WI38 (cell line): Measurements from ENCODE around the gene B9D1.

ENCODE experiments used
- H3K4me3 ChIP-seq: 2 replicates; pipeline ENCODE4 v1.5.1; 2011; ENCODE audit warnings: low read depth, mild to moderate bottlenecking, control low read depth, low read length
- TF ChIP-seq, protein P1 (sequence below): IDR thresholded peaks from 2 replicates; pipeline ENCODE4 v1.5.1; 2012; ENCODE audit warnings: low read depth, mild to moderate bottlenecking, control low read depth, low read length

Gene B9D1

DNA sequence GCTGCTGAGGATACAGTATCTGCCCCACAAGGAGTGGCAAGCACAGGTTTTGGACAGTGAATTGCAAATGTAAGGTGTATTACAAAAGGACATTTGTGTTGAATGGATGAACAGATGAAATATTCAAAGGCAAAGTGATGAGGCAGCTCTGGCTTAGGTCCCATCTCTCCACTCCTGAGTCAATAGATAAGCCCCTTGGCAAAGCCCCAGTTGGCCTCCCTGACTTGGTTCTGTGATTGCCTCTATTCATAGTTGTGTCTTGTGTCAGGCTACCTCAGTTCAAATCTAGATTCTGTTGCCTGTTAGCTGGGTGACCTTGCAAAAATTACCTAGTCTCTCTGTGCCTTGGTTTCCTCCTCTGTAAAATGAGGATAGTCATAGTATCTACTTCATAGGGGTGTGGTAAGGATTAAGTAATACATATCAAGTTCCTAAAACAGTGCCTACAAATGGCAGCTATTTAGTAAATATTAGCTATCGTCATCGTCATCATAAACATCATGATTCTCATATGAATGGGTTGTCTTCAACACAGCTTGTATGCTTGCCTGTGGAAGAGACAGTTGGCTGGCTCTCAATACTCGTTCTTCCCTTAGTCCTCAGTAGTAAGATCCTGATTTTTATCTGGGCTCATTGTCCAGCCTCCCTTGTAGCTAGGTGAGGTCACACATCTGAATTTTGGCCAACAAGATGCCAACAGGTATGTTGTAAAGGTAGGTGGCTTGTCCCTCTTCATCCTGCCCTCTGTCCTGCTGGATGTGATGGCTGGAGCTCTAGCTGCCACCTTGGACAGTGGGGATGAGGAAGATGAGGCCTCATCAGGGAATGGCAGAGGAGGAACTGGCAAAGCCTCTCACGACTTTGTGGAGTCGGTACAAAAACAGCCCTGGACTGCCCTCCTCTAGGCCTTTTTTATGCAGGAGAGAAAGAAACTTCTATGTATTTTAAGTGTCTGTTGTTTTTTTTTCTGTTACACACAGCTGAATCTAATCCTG is 26.6 kb upstream of the B9D1 start:
- H3K4me3 ChIP-seq: no peak overlapping the region
- TF ChIP-seq, protein P1, sequence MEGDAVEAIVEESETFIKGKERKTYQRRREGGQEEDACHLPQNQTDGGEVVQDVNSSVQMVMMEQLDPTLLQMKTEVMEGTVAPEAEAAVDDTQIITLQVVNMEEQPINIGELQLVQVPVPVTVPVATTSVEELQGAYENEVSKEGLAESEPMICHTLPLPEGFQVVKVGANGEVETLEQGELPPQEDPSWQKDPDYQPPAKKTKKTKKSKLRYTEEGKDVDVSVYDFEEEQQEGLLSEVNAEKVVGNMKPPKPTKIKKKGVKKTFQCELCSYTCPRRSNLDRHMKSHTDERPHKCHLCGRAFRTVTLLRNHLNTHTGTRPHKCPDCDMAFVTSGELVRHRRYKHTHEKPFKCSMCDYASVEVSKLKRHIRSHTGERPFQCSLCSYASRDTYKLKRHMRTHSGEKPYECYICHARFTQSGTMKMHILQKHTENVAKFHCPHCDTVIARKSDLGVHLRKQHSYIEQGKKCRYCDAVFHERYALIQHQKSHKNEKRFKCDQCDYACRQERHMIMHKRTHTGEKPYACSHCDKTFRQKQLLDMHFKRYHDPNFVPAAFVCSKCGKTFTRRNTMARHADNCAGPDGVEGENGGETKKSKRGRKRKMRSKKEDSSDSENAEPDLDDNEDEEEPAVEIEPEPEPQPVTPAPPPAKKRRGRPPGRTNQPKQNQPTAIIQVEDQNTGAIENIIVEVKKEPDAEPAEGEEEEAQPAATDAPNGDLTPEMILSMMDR: no peak

DNA sequence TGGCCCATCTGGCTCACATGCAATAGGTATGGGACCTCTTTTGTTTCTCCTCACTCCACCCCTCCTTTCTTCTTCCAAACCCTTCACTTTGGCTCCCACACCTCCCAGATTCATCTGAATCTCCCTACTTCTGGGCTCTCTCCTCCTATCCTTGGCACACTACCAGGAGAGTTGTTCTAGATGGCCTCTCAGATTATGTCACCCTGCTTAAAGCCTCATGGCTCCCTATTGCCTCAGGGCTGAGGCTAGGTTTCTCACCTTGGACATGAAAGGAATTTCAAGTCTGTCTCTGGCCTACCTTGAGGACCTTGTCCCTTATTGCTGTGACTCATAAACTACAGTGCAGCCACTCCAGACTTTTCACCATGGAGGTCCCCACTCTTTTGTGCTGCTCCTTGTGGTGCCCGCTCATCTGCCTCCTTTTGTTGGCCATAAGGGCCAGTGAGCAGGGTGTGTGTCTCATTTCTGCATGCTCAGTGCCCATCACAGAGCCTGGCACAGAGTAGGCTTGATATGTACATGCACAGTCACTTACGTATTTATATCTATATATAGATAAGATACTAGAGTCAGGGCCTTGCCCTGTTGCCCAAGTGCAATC is 25.5 kb upstream of the B9D1 start:
- H3K4me3 ChIP-seq: no peak overlapping the region
- TF ChIP-seq, protein P1: no peak

DNA sequence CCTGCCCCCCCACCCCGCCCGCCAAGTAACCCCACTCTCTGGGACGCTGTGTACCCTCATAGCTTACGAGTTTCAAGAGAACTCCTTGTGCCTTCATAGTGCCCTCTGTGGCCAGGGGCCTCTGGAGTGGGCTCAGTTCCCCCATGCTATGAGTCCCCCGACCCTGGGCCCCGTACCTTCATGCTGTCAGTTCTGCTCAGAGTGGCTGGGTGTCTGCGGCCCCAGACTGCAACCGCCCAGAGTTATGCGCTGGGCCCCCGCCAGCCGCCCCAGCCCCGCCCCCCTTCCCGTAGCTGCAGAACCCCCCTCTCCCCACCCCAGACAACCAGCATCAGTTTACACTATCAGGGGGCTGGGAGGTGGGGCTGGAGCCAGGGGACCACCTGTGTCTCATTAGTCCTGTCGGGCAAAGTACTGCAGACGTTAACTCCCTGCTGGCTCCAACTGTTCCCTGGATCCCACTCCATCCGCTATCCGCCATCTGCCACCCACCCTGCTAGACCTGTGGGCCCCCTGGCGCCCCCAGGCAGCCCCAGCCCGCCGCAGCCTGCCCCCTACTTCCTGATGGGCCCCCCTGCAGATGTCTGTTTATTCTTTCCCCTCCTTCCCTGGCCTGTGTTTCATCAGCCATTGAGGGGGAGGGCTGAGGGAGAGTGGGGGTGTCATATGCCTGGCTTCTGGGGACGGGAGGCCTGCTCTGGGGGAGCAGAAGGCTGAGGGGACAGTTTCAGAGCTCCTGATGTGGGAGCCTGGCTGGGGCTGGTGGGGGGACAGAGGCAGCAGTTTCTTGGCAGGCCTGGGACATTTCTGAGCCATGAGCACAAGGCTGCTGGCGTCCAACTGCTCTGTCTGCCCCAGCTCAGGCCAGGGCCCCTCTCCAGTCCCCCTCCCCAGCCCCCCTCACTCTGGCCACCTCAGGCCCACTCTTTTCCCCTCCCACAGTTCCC is 24.7 kb upstream of the B9D1 start, which contains the start of gene MFAP4:
Gene MFAP4, minus strand, starts transcription at position 217 of the 947 bp plus-strand sequence. Its CDS starts 35 bp downstream, at position 182.
- TF ChIP-seq, protein P1: no peak
- peak within 1 kb of the TSS; percentile 56 for H3K4me3 ChIP-seq

DNA sequence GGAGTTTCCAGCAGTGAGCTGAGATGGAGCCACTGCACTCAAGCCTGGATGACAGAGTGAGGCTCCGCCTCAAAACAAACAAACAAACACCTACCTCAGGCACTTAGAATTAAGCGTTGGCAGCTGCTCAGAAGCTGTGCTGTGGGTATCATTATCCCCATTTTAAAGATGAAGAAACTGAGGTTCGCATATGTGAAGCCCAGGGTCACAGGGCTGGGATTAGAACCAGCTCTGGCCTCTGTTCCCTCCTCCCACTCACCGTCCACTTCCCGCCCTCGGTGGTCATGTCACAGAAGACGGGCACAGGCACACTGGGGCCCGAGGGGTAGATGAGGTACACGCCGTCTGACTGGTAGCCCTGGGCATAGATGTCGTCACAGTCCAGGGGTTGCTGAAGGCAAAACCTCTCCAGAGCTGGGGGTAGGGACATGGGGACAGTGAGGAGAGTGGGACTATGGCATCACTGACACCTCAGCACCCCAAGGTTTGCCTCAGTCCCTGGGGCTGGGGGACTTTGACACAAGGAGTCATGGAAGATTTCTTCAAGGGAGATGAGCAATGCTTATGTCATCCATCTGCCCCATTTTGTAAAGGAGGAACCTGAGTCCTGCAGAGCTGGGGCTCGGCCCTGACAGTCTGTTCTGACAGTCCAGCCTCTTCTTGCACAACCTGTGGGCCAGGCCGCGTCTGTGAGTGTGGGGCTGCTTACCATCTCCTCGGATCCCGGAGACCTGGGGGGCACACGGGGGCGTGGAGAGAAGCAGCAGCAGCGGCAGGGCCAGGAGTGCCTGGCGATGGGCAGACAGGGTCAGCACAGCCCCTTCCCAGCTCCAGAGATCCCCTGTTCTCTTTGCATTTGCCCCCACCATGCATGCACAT is 23.8 kb upstream of the B9D1 start:
- TF ChIP-seq, protein P1: no peak
- H3K4me3 ChIP-seq: peak overlapping the region; percentile 56

DNA sequence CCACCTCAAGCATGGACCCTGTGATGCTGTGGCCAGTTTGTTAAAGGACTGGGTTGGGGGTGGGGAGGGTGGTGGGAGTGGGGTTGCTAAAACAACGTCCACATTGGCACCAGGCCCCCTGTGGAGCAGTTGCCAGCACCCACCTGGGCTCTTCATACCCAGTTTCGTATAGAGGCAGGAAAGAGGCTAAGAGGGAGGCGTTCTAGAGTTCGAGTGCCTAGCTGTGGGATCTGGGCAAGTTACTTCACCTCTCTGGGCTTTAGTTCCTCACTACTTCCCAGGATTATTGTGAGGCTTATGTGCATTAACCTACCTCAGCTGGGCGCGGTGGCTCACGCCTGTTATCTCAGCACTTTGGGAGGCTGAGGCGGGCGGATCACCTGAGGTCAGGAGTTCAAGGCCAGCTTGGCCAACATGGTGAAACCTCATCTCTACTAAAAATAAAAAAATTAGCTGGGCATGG is 23.0 kb upstream of the B9D1 start:
- H3K4me3 ChIP-seq: no peak overlapping the region
- TF ChIP-seq, protein P1: no peak

DNA sequence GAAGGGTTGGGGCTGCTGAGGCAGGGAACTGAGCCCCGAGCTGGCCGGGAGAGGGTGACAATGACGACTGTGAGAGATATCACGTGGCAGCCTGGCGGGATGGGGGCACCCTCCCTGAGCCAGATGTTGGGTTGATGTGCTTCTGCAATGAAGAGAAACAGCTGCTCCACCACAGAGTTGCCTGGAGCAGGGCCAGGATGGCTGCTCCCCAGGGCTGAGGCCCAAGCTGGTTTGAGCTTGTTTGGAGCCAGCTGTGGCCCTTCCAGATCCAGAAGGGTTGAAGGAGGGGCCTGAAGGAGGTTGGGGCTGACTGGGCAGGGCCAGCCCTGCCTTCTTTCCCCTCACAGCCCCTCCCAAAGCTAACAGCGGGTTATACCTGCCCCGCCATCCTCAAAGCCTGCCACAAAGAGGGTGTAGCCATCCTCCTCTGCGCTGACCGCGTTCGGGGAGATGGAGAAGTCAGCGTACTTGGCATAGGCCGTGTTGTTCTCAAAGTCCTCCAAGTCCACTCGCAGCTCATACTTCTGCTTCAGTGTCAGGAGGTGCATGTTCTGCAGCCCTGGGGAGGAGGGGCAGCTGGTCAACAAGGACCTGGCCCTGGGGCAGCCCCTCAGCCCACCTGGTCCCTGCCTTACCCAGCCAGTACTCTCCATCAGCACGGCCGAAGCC is 22.3 kb upstream of the B9D1 start:
- TF ChIP-seq, protein P1: no peak
- H3K4me3 ChIP-seq: no peak overlapping the region
